HG03469 (cell line): ENCODE data around the gene CCDC33.

Experiments used
- ATAC-seq: cut with Tn5 transposase; IDR thresholded peaks from one replicate; pipeline ENCODE4 v1.9.1; 2021; ENCODE audit warnings: mild to moderate bottlenecking, moderate library complexity, moderate number of reproducible peaks; ENCODE audit not compliant: unreplicated experiment

CCDC33 gene

GRCh38 chr15:74227968-74228722 is 8.0 kb upstream of the CCDC33 start:
- ATAC-seq = no peak

- no peak for ATAC-seq
Observed at GRCh38 chr15:74228723-74229081, 7.4 kb upstream of the CCDC33 start.

GRCh38 chr15:74229686-74230085 is 6.4 kb upstream of the CCDC33 start:
- ATAC-seq = no peak

- ATAC-seq = no peak
Observed at GRCh38 chr15:74231475-74231874, 4.7 kb upstream of the CCDC33 start.

GRCh38 chr15:74233373-74233772 is 2.8 kb upstream of the CCDC33 start:
- no peak for ATAC-seq

GRCh38 chr15:74233851-74234597 is 2.1 kb upstream of the CCDC33 start:
- no peak for ATAC-seq

GRCh38 chr15:74234598-74234875 is 1.6 kb upstream of the CCDC33 start:
- no peak for ATAC-seq

- no peak for ATAC-seq
Observed at GRCh38 chr15:74239051-74239705, 3.1 kb downstream of the CCDC33 start.

GRCh38 chr15:74240002-74240568 is 4.0 kb downstream of the CCDC33 start:
- no peak for ATAC-seq

GRCh38 chr15:74240897-74241614 is 4.9 kb downstream of the CCDC33 start:
- no peak for ATAC-seq

GRCh38 chr15:74242441-74243185 is 6.5 kb downstream of the CCDC33 start:
- ATAC-seq = no peak

- no peak for ATAC-seq
Observed at GRCh38 chr15:74243431-74243830, 7.3 kb downstream of the CCDC33 start.

- ATAC-seq = no peak
Observed at GRCh38 chr15:74244822-74245341, 8.8 kb downstream of the CCDC33 start.

- ATAC-seq = no peak
Observed at GRCh38 chr15:74245342-74245931, 9.3 kb downstream of the CCDC33 start.

GRCh38 chr15:74250266-74250665 is 14.1 kb downstream of the CCDC33 start:
- no peak for ATAC-seq

- ATAC-seq = no peak
Observed at GRCh38 chr15:74251131-74251811, 15.1 kb downstream of the CCDC33 start.

GRCh38 chr15:74252291-74252690 is 16.2 kb downstream of the CCDC33 start:
- ATAC-seq = no peak

- no peak for ATAC-seq
Observed at GRCh38 chr15:74252721-74253120, 16.6 kb downstream of the CCDC33 start.

GRCh38 chr15:74253211-74253921 is 17.2 kb downstream of the CCDC33 start:
- no peak for ATAC-seq
